ENCODE measurements around the gene CHN1.

DNA sequence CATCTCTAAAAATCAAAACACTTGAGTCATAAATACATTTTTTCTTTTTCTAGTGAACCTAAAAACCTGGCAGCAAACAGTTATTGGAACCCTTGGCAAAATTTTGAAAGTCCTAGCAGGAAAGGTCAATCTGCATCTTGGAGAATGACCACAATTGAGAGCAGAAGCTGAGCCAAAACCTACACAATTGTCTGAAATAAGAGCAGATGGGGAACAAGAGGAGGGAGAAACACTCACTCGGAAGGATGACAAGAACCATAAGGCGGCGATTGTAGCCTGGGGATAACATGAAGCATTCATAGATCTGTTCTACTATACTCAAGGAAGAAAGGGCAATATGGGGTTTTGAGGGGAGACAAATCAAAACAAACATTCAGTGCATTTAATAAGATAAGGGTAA lies 117.0 kb downstream of the CHN1 start:
- TF ChIP-seq FOXM1 (IDR thresholded peaks at IDR 0.05; ENCODE audit: borderline replicate concordance) (no peak), SP1 (IDR thresholded peaks at IDR 0.05) (no peak), CTBP1 (IDR thresholded peaks at IDR 0.05; ENCODE audit: borderline replicate concordance) (no peak)
